ENCODE data around the gene COL4A2. TPM values are rescaled to one million over a fixed set of nuclear protein-coding genes. Genes with fewer than 3 reads are reported as not detected.
"Not testable (repeated sequence)": the region's sequence is repeated elsewhere in the genome, so short reads cannot be mapped to it uniquely, and the experiment has no call there.

The COL4A2 gene
- total RNA-seq, 1 donor from 2014 or later, result 91.2 TPM

DNA sequence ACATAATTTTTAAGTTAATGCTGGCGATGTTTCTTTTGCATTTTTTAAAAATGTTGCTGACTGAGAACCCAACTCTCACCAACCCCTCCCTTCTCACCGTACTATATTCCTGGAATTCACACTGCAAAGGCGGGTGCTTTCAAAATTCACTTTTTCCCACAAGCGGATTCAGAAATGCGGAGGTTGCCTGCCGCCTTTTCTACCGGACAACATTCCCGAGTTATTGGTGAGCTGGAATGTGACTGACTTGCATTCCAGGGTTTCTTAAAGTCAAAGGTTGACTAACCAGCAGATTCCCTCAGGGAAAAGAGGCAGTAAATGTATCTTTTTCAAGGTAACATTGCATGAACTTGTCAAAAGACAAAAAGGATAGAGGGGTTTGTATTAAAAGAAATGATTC is 141.1 kb downstream of the COL4A2 start:
- intact Hi-C loops (cut with DNase I), result no loop called here
- DNase-seq, result no peak
- ATAC-seq (ENCODE audit: poor library complexity), result no peak

DNA sequence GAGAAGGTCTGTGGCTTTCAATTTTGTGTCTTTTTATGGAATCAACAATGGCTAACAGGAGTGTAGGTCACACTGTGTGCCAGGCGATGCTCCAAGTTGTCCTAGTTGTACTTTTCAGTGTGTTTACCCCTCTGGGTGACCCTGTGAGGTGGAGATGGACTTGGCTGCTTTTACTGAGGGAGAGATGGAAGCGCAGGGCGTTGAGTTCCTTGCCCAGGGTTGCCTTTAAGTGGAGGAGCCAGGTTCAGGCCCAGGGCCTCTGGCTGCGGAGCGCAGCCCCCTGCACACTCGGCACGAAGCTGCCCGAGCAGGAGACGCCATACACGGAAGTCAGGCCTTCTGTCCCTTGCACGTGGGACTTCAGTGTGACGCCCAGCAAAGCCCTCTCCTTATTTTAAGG is 141.6 kb downstream of the COL4A2 start:
- DNase-seq (no peak), ATAC-seq (ENCODE audit: poor library complexity) (no peak)
- intact Hi-C loops (cut with DNase I), result no loop called here

DNA sequence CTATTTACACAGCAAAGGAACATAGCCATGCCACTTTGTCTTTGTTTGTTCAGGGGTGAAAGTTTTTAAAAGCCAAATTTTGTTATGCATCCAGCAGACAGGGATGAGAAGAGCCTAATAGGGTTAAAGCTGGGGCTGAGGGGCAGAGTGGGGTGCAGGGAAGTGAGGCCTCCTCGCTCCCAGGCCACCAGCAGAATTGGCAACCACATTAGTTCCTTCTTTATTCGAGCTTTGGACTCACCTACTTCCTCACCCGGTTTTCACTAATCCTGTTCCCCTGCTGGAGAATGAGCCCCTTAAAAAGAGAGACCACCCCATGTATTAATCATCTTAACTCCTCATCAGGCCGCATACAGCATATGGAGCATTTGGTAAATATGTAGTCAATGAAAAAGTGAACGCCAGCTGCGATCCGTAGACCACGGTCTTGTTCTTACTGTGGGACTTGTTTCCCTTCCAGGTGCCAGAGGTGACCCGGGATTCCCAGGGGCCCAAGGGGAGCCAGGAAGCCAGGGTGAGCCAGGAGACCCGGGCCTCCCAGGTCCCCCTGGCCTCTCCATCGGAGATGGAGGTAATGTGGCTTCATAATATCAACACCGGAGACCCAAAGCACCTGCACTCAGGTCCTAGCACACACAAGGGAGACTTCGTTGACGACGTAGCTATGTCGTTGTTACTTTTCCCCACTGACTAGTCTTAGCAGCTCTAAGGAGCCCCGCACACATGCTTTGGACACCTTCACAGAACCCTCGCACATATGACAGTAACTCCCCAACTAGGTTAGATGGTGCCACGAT is 142.3 kb downstream of the COL4A2 start:
- intact Hi-C loops (cut with DNase I), result no loop called here
- peak; percentile 9 for ATAC-seq (ENCODE audit: poor library complexity)

DNA sequence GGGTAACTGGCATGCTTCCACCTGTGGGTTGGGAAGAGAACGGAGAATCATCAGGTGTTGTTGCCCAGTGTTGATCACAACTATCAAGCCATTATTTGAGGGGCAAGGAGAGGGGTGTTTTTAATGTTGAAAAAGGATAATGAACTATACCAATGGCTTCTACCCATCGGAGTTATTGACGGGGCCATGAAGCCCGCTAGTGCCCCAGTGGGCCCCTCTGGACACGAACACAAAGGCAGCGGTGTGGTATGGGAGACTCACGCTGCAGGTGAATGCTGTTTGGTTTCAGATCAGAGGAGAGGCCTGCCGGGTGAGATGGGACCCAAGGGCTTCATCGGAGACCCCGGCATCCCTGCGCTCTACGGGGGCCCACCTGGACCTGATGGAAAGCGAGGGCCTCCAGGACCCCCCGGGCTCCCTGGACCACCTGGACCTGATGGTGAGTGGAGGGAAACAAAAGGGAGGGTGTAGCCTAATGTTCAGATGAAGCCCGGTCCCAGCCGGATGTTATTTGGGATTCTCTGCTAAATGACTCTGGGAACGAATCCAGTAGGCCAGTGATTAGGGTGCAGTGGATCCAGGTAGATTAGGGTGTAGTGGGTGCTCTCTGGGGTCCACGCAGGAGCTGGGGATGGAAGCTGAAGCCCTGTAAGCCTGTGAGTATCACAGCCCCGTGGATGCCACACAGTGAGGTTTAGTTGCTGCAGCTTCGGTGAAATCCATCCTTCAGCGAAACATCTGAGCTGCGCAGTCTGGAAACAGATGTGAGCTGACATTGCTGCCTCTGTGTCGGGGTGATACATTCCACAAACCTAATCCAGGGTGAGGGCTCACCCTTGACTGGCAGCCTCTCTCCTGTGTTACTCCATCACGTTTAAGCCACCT is 143.2 kb downstream of the COL4A2 start:
- intact Hi-C loops (cut with DNase I), result no loop called here
- DNase-seq, result no peak
- no peak for ATAC-seq (ENCODE audit: poor library complexity)

More for the DNA sequence above, 142.3 kb downstream of the COL4A2 start:
- no peak for DNase-seq

DNA sequence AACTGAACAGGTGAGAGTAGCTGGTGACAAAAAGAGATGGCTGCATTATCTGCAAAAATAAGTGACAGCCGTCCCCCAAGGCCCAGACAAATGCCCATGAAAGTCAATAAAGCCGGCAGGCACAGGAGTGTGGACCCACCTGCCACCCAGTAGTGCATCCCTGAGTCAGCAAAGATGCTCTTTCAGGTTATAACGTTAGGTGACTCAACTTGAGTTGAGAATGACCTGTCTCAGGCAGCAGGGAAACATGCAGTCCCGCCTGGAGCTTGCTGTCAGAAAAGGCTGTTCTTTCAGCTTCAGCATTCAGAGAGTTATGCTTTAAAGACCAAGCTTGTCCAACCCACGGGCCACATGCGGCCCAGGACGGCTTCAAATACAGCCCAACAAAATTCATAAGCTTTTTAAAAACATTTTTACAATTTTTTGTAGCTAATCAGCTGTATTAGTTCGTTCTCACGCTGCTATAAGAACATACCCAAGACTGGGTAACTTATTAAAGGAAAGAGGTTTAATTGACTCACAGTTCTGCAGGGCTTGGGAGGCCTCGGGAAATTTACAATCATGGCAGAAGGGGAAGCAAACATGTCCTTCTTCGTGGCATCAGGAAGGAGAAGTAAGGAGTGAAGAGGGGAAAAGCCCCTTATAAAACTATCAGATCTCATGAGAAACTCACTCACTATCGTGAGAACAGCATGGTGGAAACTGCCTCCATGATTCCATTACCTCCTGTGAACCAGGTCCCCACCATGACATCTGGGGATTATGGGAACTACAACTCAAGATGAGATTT is 144.1 kb downstream of the COL4A2 start:
- DNase-seq (no peak), ATAC-seq (ENCODE audit: poor library complexity) (no peak)
- intact Hi-C loops (cut with DNase I), result no loop called here

GRCh38 chr13:110453091-110453490 is 146.0 kb downstream of the COL4A2 start:
- DNase-seq; ATAC-seq (ENCODE audit: poor library complexity); intact Hi-C loops (cut with DNase I): not testable (repeated sequence)

DNA sequence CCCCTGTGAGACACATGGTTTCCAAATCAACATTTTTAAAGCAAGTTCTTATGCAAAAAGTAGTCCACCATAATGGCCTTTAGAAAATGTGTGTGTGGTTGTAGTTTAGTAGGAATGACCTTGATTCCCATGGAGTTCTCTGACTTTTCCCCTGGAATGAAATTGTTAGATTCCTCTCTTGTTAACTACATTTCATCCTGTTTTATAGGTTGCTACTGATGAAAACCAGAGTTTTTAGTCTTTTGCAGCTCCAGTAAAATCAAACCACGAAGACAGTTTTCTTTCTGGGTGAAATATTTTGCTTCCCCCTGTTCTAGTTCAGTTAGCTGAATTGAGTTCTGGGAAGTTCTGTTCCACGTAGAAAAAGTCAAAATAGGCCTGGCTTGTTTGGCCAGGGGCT is 146.7 kb downstream of the COL4A2 start:
- intact Hi-C loops (cut with DNase I), result no loop called here
- no peak for DNase-seq
- ATAC-seq (ENCODE audit: poor library complexity), result no peak

DNA sequence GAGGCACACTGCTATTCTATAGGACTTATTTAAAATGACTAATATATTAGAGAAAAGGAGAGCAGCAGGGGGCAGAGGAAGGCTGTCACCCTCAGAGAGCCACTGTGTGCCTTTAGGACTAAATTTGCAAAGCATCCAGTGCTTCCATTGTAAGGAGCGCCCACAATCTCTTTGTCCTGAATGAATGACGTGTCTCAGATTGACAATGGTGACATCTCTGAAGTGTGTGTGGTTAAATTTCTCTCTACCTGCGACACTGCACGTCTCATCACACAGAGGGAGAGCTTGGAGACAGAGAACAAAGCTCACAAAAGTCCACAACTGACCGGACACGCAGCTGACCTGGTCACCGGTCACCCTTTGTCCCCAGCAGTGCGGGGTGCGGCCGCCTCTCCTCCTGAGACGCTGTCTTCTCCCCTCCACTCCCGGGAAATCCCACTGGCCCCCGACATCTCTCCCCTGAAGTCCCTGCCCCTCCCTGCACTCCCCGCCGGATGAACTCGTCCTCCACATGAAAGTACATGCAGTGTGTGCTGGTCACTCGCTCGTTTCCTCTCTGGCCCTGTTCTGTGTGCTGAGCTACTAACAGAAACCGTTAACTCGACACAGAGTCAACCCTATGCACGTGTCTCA is 147.3 kb downstream of the COL4A2 start:
- ATAC-seq (ENCODE audit: poor library complexity), result no peak
- intact Hi-C loops (cut with DNase I), result no loop called here
- DNase-seq, result no peak

DNA sequence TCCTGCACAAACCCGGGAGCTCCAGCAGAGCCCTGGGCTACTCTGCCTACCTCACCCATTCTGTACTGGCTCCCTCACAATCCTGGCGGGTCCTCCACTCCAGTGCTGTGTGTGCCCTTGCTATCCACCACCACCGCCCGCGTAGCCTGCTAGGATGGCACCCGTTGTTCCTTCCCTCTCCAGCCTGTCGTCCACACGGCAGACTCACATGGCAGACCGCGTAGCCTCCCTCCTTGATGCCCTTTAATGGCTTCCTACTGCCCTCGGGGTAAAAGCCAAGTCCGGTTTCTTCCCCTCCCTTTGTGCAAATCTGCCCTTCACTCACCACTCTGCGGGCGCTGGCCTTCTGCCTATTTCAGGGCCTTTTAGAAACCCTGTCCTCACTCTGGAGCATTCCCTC is 147.9 kb downstream of the COL4A2 start:
- peak; percentile 66 for ATAC-seq (ENCODE audit: poor library complexity)
- intact Hi-C loops (cut with DNase I), result loop anchor here (5.0 kb wide), 1 partner anchor 117 kb away; no protein-coding TSS in a partner anchor
- no peak for DNase-seq

- ATAC-seq (ENCODE audit: poor library complexity) (peak; percentile 20), DNase-seq (no peak)
- intact Hi-C loops (cut with DNase I), result loop anchor here (5.0 kb wide), 1 partner anchor 117 kb away; no protein-coding TSS in a partner anchor
These were observed 148.4 kb downstream of the COL4A2 start for GRCh38 chr13:110455444-110455843.

GRCh38 chr13:110455941-110456340 is 148.9 kb downstream of the COL4A2 start:
- ATAC-seq (ENCODE audit: poor library complexity), result peak; percentile 94
- intact Hi-C loops (cut with DNase I), result loop anchor here (5.0 kb wide), 1 partner anchor 116 kb away; no protein-coding TSS in a partner anchor
- DNase-seq, result peak; percentile 80

GRCh38 chr13:110456550-110456949 is 149.5 kb downstream of the COL4A2 start:
- ATAC-seq (ENCODE audit: poor library complexity), result no peak
- intact Hi-C loops (cut with DNase I), result loop anchor here (5.0 kb wide), 1 partner anchor 116 kb away; no protein-coding TSS in a partner anchor
- DNase-seq, result no peak

- intact Hi-C loops (cut with DNase I), result loop anchor here (5.0 kb wide), 1 partner anchor 115 kb away; no protein-coding TSS in a partner anchor
- DNase-seq, result no peak
These were observed 150.3 kb downstream of the COL4A2 start for GRCh38 chr13:110457361-110457760.

GRCh38 chr13:110458017-110458416 is 150.9 kb downstream of the COL4A2 start:
- ATAC-seq (ENCODE audit: poor library complexity) (no peak), DNase-seq (no peak)
- intact Hi-C loops (cut with DNase I), result loop anchor here (5.0 kb wide), 1 partner anchor 114 kb away; no protein-coding TSS in a partner anchor

More at GRCh38 chr13:110457361-110457760, 150.3 kb downstream of the COL4A2 start:
- ATAC-seq (ENCODE audit: poor library complexity), result no peak

- ATAC-seq (ENCODE audit: poor library complexity) (no peak), DNase-seq (no peak)
- intact Hi-C loops (cut with DNase I), result loop anchor here (5.0 kb wide), 1 partner anchor 114 kb away; no protein-coding TSS in a partner anchor
These were observed 151.7 kb downstream of the COL4A2 start for GRCh38 chr13:110458594-110459365.

GRCh38 chr13:110462091-110462490 is 155.0 kb downstream of the COL4A2 start:
- no peak for DNase-seq
- no peak for ATAC-seq (ENCODE audit: poor library complexity)
- intact Hi-C loops (cut with DNase I), result no loop called here

DNA sequence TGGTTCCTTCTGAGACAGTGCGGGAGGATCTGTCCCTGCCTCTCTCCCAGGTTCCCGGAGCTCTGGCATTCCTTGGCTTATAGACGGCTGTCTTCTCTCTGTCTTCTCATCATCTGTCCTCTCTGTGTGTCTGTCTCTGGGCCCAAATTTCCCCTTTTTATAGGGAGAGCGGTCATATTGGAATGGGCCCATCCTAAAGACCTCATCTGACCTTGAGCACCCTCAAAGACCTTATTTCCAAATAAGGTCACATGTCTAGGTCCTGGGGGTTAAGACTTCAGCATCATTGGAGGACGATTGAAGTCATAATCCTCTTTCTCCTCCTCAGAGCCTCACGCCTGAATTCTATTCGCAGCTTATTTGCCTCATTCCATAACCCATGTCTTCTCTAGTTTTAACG is 156.1 kb downstream of the COL4A2 start:
- intact Hi-C loops (cut with DNase I), result no loop called here
- no peak for ATAC-seq (ENCODE audit: poor library complexity)

More for the DNA sequence above, 156.1 kb downstream of the COL4A2 start:
- DNase-seq, result no peak

Measured in Right ventricle myocardium superior (tissue), 1 donor.